Measurements from ENCODE around the gene PIGZ.

DNA sequence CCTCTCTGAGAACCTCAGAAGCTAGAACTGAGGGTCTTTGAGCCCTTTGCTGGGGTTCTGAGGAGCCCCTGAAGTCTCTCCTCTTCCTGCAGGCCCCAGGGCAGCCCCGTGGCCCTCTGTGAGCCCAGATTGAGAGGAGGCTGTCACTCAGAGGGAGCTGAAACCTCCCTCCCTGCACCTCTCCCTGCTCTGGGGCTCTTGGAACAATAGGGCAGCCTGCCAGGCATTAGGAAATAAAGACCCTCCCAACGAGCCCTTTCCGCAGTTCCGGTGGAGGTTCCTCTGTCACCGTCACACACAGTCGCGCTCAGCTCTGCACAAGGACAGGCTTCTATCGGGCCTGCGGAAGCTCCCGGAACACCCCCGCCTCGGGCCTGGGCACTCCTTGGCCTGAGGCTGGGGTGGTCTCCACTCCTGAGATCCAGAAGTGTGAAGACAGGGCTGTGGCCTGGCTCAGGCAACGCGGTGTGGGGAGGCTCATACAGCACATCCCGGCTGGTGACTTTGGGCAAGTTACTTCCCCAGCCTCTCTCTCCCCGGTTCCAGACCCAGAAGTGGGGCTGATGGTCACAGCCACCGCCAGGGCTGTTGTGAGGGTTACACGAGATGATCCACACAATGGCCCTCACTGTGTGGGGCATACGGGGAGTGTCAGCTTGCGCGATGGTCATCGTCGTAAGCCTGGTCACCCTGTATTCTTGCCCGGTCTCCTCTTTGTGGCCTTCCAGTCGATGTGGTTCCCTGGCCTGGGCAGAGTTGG, 43.3 kb upstream of the PIGZ start:
- TF ChIP-seq, protein P1, sequence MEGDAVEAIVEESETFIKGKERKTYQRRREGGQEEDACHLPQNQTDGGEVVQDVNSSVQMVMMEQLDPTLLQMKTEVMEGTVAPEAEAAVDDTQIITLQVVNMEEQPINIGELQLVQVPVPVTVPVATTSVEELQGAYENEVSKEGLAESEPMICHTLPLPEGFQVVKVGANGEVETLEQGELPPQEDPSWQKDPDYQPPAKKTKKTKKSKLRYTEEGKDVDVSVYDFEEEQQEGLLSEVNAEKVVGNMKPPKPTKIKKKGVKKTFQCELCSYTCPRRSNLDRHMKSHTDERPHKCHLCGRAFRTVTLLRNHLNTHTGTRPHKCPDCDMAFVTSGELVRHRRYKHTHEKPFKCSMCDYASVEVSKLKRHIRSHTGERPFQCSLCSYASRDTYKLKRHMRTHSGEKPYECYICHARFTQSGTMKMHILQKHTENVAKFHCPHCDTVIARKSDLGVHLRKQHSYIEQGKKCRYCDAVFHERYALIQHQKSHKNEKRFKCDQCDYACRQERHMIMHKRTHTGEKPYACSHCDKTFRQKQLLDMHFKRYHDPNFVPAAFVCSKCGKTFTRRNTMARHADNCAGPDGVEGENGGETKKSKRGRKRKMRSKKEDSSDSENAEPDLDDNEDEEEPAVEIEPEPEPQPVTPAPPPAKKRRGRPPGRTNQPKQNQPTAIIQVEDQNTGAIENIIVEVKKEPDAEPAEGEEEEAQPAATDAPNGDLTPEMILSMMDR (IDR thresholded peaks at IDR 0.05) = no peak
- TF ChIP-seq POLR2A (IDR thresholded peaks at IDR 0.05) = no peak

All from lower leg skin (tissue), 3 donors.